Measurements from ENCODE around the gene CA5A.
A peak's percentile ranks its signal among the peaks of the same experiment; 100 is the strongest.

Gene CA5A

DNA sequence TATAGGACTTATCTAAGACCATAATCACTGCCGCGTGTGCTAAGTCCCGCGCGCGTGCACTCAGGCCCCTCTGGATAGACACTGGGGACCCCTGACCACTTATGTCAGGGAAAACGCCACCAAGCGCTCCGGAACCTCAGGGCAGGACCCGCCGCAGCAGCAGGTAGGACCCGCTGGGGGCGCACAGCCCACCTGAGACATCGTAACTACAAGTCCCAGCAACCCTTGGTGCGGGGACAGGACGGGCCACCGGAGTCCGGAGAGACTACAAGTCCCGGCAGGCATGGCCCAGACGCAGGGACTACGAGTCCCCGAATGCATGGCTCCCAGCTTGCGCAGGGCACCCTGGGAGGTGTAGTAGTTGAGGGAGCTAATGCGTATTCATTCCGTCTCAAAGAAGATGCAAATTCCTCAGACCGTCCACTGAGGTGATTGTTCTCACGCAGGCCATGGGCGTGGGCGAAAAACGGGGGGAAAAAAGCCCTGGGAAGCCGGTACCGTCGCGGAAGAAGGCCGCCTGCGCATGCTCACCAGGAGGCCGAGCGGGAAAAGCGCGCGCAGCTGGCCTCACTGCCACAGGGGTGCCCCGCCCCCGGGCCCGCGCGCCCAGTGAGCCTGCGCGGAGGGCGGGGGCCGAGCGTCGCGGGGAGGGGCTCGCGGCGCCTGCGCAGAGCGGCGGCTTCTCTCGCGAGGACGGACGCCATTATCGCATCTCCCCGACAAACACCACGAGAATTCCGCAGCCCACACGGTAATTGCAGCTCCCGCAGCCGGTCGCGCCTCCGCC, 14.6 kb upstream of the CA5A start, which contains the start of gene BANP:
Gene BANP, plus strand, starts transcription at position 670 of the 787 bp plus-strand sequence. CDS start 23,682 bp downstream, outside the sequence.
- Histone ChIP-seq H3K9me3 (ENCODE audit: control extremely low read depth in 1 of 5, control insufficient read depth in 4 of 5, insufficient read depth in 2 of 5, low read depth in 1 of 5, low read length in 4 of 5) (no peaks in the 10 kb centered on the region), H3K4me1 (ENCODE audit: control extremely low read depth in 1 of 4, control insufficient read depth in 4 of 4, insufficient read depth in 4 of 4, low read length in 3 of 4) (peaks cover 24 to 64% (median 56%) of the 10 kb centered on the region in 4 experiments), H3K4me3 (ENCODE audit: control insufficient read depth in 1 of 7, extremely low read depth in 1 of 7, insufficient read depth in 4 of 7, low read depth in 2 of 7, low read length in 6 of 7) (peak within 1 kb of the TSS; percentile 78 to 96 (median 83)), H3K27ac (ENCODE audit: insufficient read depth in 1 of 2, low read depth in 1 of 2, low read length in 2 of 2, poor library complexity in 1 of 2, severe bottlenecking in 2 of 2) (peak within 1 kb of the TSS; percentile 95 to 97), H3K36me3 (ENCODE audit: control insufficient read depth in 4 of 4, insufficient read depth in 4 of 4, low read length in 3 of 4) (peaks cover 0 to 10% (median 0%) of the 10 kb centered on the region in 4 experiments), H3K27me3 (replicated peaks in 2 of 5; ENCODE audit: control insufficient read depth in 4 of 5, insufficient read depth in 5 of 5, low read length in 4 of 5) (no peaks in the 10 kb centered on the region)
- peak; percentile 99 to 100 (median 99) for DNase-seq
- CTCF ChIA-PET, result interaction anchor here (0.5 to 2.5 kb wide), 4 partner anchors 10 to 545 kb away, joined by 3 to 8 read pairs (median 4); no protein-coding TSS in a partner anchor
- under 1% methylated on average over 42 of the region's 73 CpGs for WGBS (ENCODE audit: insufficient coverage)
- POLR2A ChIA-PET, result interaction anchor here (0.5 to 1.8 kb wide), 3 partner anchors 9 to 183 kb away, joined by 3 to 5 read pairs (median 4); no protein-coding TSS in a partner anchor

DNA sequence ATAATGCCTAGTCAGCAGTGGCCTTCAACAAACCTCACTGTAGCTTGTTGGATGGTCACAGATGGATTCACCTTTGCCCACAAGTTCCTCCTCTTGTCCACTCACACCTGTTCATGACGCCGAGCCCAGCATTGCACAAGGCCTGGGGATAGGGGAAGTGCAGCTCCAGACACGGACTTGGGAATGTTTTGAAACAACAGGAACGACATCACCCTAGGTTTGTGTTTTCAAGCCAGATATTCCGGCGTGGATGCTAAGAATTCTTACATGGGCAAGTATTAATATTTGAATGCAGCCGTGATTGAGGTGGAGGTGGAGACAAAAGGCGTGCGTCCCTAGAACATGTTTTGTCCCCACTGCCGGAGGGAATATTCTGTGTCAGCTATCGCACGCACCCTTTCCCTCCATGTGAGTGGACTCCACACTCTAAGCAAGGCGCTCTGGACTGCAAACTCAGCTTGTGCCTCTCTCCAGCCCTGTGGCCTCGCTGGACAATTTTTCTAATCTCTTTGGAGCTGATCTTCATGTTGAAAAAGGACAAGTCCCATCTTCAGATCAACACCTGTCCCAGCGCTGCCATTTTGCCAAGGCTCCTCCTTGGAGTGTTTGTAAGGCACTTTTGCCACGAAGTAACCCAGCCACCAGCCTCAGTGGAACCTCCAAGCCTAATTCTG, 12.9 kb upstream of the CA5A start:
- Histone ChIP-seq H3K4me1 (ENCODE audit: control extremely low read depth in 1 of 4, control insufficient read depth in 4 of 4, insufficient read depth in 4 of 4, low read length in 3 of 4) (peaks cover 19 to 54% (median 48%) of the 10 kb centered on the region in 4 experiments), H3K27me3 (replicated peaks in 2 of 5; ENCODE audit: control insufficient read depth in 4 of 5, insufficient read depth in 5 of 5, low read length in 4 of 5) (no peaks in the 10 kb centered on the region), H3K27ac (ENCODE audit: insufficient read depth in 1 of 2, low read depth in 1 of 2, low read length in 2 of 2, poor library complexity in 1 of 2, severe bottlenecking in 2 of 2) (no peak overlapping the region), H3K36me3 (ENCODE audit: control insufficient read depth in 4 of 4, insufficient read depth in 4 of 4, low read length in 3 of 4) (peaks cover 0 to 4% (median 0%) of the 10 kb centered on the region in 4 experiments), H3K9me3 (ENCODE audit: control extremely low read depth in 1 of 5, control insufficient read depth in 4 of 5, insufficient read depth in 2 of 5, low read depth in 1 of 5, low read length in 4 of 5) (no peaks in the 10 kb centered on the region), H3K4me3 (ENCODE audit: control insufficient read depth in 1 of 7, extremely low read depth in 1 of 7, insufficient read depth in 4 of 7, low read depth in 2 of 7, low read length in 6 of 7) (no peak overlapping the region)
- no peak for DNase-seq
- 94% methylated on average over 16 of the region's 16 CpGs for WGBS (ENCODE audit: insufficient coverage)
- CTCF ChIA-PET, result interaction anchor here (0.7 to 1.8 kb wide), 5 partner anchors 9 to 99 kb away, joined by 3 to 5 read pairs (median 4); no protein-coding TSS in a partner anchor
- POLR2A ChIA-PET, result no interaction called here

DNA sequence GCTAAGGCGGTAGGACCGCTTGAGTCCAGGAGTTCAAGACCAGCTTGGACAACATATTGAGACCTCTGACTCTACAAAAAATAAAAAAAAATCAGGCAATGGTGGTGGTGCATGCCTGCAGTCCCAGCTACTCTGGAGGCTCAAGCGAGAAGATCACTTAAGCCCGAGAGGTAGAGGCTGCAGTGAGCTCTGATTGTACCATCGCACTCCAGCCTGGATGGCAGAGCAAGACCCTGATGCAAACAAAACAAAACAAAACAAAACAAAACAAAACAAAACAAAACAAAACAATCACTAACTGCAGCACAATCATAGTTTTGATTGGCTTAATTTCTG, 12.4 kb upstream of the CA5A start:
- no peak for DNase-seq
- ChIA-PET POLR2A (no interaction called here), CTCF (interaction anchor here (0.7 to 1.8 kb wide), 4 partner anchors 9 to 98 kb away, joined by 3 to 5 read pairs (median 4); no protein-coding TSS in a partner anchor)
- Histone ChIP-seq H3K4me1 (ENCODE audit: control extremely low read depth in 1 of 4, control insufficient read depth in 4 of 4, insufficient read depth in 4 of 4, low read length in 3 of 4) (peaks cover 14 to 49% (median 43%) of the 10 kb centered on the region in 4 experiments), H3K27ac (ENCODE audit: insufficient read depth in 1 of 2, low read depth in 1 of 2, low read length in 2 of 2, poor library complexity in 1 of 2, severe bottlenecking in 2 of 2) (no peak overlapping the region), H3K9me3 (ENCODE audit: control extremely low read depth in 1 of 5, control insufficient read depth in 4 of 5, insufficient read depth in 2 of 5, low read depth in 1 of 5, low read length in 4 of 5) (no peaks in the 10 kb centered on the region), H3K27me3 (replicated peaks in 2 of 5; ENCODE audit: control insufficient read depth in 4 of 5, insufficient read depth in 5 of 5, low read length in 4 of 5) (no peaks in the 10 kb centered on the region), H3K36me3 (ENCODE audit: control insufficient read depth in 4 of 4, insufficient read depth in 4 of 4, low read length in 3 of 4) (peaks cover 0 to 1% (median 0%) of the 10 kb centered on the region in 4 experiments), H3K4me3 (ENCODE audit: control insufficient read depth in 1 of 7, extremely low read depth in 1 of 7, insufficient read depth in 4 of 7, low read depth in 2 of 7, low read length in 6 of 7) (no peak overlapping the region)
- WGBS (ENCODE audit: insufficient coverage), result 100% methylated on average over 5 of the region's 5 CpGs

DNA sequence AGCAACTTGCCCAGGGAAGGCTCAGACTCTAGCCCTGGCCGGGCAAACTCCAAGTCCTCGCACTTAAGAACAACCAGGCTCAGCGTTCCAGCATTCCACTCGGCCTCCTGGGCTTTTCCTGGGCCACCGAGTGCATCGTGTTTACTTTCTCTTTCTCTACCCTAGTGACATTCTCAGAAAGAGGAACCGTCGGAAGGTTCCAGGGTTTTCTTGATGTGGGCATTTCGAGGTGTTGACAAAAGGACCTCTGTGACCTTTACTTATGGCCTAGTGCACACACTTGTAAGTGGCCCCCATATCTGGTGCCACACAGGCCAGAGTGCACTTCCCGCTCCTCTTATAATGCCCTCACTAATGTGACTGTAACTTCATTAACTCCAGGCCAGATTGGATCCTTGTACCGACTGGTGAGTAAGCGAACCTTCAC, 11.8 kb upstream of the CA5A start:
- peak in 2 of 3 donors; percentile 82 to 85 for DNase-seq
- no peaks in the 10 kb centered on the region for H3K9me3 ChIP-seq (ENCODE audit: control extremely low read depth in 1 of 5, control insufficient read depth in 4 of 5, insufficient read depth in 2 of 5, low read depth in 1 of 5, low read length in 4 of 5)
- no peaks in the 10 kb centered on the region for H3K36me3 ChIP-seq (ENCODE audit: control insufficient read depth in 4 of 4, insufficient read depth in 4 of 4, low read length in 3 of 4)
- H3K4me1 ChIP-seq (ENCODE audit: control extremely low read depth in 1 of 4, control insufficient read depth in 4 of 4, insufficient read depth in 4 of 4, low read length in 3 of 4), result peaks cover 9 to 43% (median 37%) of the 10 kb centered on the region in 4 experiments
- H3K4me3 ChIP-seq (ENCODE audit: control insufficient read depth in 1 of 7, extremely low read depth in 1 of 7, insufficient read depth in 4 of 7, low read depth in 2 of 7, low read length in 6 of 7), result peak overlapping the region in 4 of 7 experiments; percentile 36 to 71 (median 44)
- H3K27me3 ChIP-seq (replicated peaks in 2 of 5; ENCODE audit: control insufficient read depth in 4 of 5, insufficient read depth in 5 of 5, low read length in 4 of 5), result no peaks in the 10 kb centered on the region
- 31% methylated on average over 11 of the region's 12 CpGs for WGBS (ENCODE audit: insufficient coverage)
- POLR2A ChIA-PET, result no interaction called here
- peak overlapping the region; percentile 65 to 70 for H3K27ac ChIP-seq (ENCODE audit: insufficient read depth in 1 of 2, low read depth in 1 of 2, low read length in 2 of 2, poor library complexity in 1 of 2, severe bottlenecking in 2 of 2)
- CTCF ChIA-PET, result interaction anchor here (0.6 to 1.5 kb wide), 3 partner anchors 10 to 23 kb away, joined by 3 to 4 read pairs (median 3); no protein-coding TSS in a partner anchor

DNA sequence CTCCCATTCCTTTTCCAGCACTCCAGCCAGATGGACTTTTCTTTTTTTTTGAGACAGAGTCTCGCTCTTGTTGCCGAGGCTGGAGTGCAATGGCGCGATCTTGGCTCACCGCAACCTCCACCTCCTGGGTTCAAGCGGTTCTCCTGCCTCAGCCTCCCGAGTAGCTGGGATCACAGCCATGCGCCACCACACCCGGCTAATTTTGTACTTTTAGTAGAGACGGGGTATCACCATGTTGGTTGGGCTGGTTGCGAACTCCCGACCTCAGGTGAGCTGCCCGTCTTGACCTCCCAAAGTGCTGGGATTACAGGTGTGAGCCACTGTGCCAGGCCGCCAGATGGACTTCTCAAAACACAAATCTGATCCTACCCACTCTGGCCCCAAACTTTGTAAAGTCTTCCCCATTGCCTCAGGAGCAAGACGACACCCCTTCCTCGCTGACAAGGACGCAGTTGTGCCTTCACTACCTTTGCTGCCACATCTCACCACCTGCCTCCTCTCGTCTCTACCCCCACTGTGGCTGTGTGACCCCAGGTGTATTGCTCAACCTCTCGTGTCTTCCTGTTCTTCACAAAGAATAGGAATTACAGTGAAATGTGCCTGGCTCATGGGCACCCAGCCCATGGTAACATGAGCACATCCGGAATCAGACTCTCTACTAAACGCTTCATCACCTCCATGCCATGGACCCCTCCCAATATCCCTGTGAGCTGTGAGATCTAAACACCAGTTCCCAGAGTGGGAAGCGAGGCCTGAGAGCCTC, 11.2 kb upstream of the CA5A start:
- H3K27me3 ChIP-seq (replicated peaks in 2 of 5; ENCODE audit: control insufficient read depth in 4 of 5, insufficient read depth in 5 of 5, low read length in 4 of 5), result no peaks in the 10 kb centered on the region
- 93% methylated on average over 20 of the region's 22 CpGs for whole genome bisulfite sequencing (ENCODE audit: insufficient coverage)
- CTCF ChIA-PET, result interaction anchor here (0.6 kb wide), 1 partner anchor 24 kb away, joined by 3 read pairs; no protein-coding TSS in a partner anchor
- peaks cover 6 to 37% (median 32%) of the 10 kb centered on the region in 4 experiments for H3K4me1 ChIP-seq (ENCODE audit: control extremely low read depth in 1 of 4, control insufficient read depth in 4 of 4, insufficient read depth in 4 of 4, low read length in 3 of 4)
- no peaks in the 10 kb centered on the region for H3K36me3 ChIP-seq (ENCODE audit: control insufficient read depth in 4 of 4, insufficient read depth in 4 of 4, low read length in 3 of 4)
- peak overlapping the region; percentile 65 to 70 for H3K27ac ChIP-seq (ENCODE audit: insufficient read depth in 1 of 2, low read depth in 1 of 2, low read length in 2 of 2, poor library complexity in 1 of 2, severe bottlenecking in 2 of 2)
- POLR2A ChIA-PET, result no interaction called here
- H3K9me3 ChIP-seq (ENCODE audit: control extremely low read depth in 1 of 5, control insufficient read depth in 4 of 5, insufficient read depth in 2 of 5, low read depth in 1 of 5, low read length in 4 of 5), result no peaks in the 10 kb centered on the region
- DNase-seq, result no peak
- H3K4me3 ChIP-seq (ENCODE audit: control insufficient read depth in 1 of 7, extremely low read depth in 1 of 7, insufficient read depth in 4 of 7, low read depth in 2 of 7, low read length in 6 of 7), result peak overlapping the region in 4 of 7 experiments; percentile 36 to 71 (median 44)

DNA sequence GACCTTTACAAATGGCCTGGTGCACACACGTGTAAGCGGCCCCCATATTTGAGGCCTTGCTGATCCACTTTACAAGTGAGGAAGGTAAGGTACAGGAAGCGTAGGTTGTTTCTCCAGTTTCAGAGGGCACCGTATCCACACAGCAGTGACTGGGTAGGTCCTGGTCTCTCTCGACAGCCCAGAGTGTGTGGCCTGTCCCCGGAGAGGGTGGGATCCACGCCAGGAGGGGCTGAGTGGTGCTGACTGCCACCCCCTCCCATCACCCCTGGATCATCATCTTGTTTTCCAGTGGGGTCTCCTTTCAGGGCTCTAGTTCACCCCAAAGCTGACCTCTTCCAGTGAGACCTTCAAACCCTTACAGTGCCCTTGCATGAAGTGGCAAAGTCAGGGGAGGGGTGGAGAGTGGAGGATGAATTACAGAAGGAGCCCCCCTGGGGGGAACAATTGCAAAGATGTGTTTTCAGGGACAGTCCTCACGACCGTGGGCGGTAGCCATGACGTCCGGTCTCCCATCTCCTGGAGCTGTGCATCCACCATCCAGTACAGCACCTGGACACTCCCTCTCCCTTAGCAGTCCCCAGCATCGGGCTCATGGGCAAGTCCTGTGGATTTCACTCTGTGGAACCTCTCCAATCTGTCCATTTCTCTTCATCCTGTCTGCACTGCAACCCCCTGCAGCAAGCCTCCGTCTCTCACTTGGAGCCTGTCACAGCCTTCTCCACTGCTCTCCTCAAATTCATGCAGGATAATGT, 10.4 kb upstream of the CA5A start:
- CTCF ChIA-PET, result no interaction called here
- 87% methylated on average over 14 of the region's 14 CpGs for WGBS (ENCODE audit: insufficient coverage)

More for the DNA sequence above, 10.4 kb upstream of the CA5A start:
- Histone ChIP-seq H3K4me1 (ENCODE audit: control extremely low read depth in 1 of 4, control insufficient read depth in 4 of 4, insufficient read depth in 4 of 4, low read length in 3 of 4) (peaks cover 4 to 31% (median 26%) of the 10 kb centered on the region in 4 experiments), H3K36me3 (ENCODE audit: control insufficient read depth in 4 of 4, insufficient read depth in 4 of 4, low read length in 3 of 4) (no peaks in the 10 kb centered on the region), H3K27ac (ENCODE audit: insufficient read depth in 1 of 2, low read depth in 1 of 2, low read length in 2 of 2, poor library complexity in 1 of 2, severe bottlenecking in 2 of 2) (no peak overlapping the region), H3K4me3 (ENCODE audit: control insufficient read depth in 1 of 7, extremely low read depth in 1 of 7, insufficient read depth in 4 of 7, low read depth in 2 of 7, low read length in 6 of 7) (no peak overlapping the region), H3K9me3 (ENCODE audit: control extremely low read depth in 1 of 5, control insufficient read depth in 4 of 5, insufficient read depth in 2 of 5, low read depth in 1 of 5, low read length in 4 of 5) (no peaks in the 10 kb centered on the region), H3K27me3 (replicated peaks in 2 of 5; ENCODE audit: control insufficient read depth in 4 of 5, insufficient read depth in 5 of 5, low read length in 4 of 5) (no peaks in the 10 kb centered on the region)
- POLR2A ChIA-PET, result no interaction called here
- no peak for DNase-seq
